ENCODE results near the gene CAMSAP1. TPM values are rescaled to one million over a fixed set of nuclear protein-coding genes. Genes with fewer than 3 reads are reported as not detected.

CAMSAP1 gene
- total and polyA plus RNA-seq, 2 donors (not counting 1 experiment from before 2014, with no cell fraction given) = 6.6 to 31.0 TPM

DNA sequence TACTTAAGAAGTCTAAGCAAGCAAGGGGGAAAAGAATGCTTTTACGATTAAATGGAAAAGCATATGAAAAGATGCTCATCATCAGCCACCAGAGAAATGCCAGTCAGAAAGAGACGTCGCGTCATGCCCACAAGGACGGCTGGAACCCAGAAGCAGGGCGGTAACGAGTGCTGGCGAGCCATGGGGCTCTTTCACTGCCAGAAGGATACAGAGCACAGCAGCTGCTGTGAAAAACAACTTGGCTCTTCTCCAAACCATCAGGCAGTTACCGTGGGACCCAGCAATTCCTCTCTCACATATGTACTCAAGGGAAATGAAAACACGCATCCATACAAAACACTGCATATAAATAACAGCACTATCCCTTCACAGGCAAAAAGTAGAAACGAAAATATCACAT, 95.5 kb downstream of the CAMSAP1 start:
- intact Hi-C loops (cut with micrococcal nuclease) = no loop called here
- Histone ChIP-seq H3K4me2 (replicated peaks; ENCODE audit: low read depth, low read length, poor library complexity, severe bottlenecking) (no peak overlapping the region), H4K20me1 (ENCODE audit: control insufficient read depth, insufficient read depth, low read length, poor library complexity, severe bottlenecking) (no peaks in the 10 kb centered on the region), H3K4me3 (ENCODE audit: control extremely low read depth in 1 of 5, extremely low read depth in 1 of 5, insufficient read depth in 1 of 5, low read depth in 2 of 5, low read length in 4 of 5) (no peak overlapping the region), H3K27ac (ENCODE audit: low read length in 2 of 2) (no peak overlapping the region), H3K36me3 (replicated peaks in 1 of 2; ENCODE audit: control extremely low read depth in 1 of 2, control insufficient read depth in 1 of 2, extremely low read depth in 1 of 2, insufficient read depth in 2 of 2, low read length in 1 of 2) (peaks cover 3 to 48% of the 10 kb centered on the region in 2 experiments), H3K9ac (ENCODE audit: low read length) (no peak overlapping the region), H3K27me3 (replicated peaks in 1 of 4; ENCODE audit: control extremely low read depth in 1 of 4, control insufficient read depth in 3 of 4, insufficient read depth in 4 of 4, low read length in 3 of 4) (no peaks in the 10 kb centered on the region), H3K9me3 (ENCODE audit: control extremely low read depth in 1 of 3, control insufficient read depth in 2 of 3, insufficient read depth in 1 of 3, low read length in 2 of 3) (no peaks in the 10 kb centered on the region), H3K79me2 (ENCODE audit: control insufficient read depth, insufficient read depth, low read length) (no peaks in the 10 kb centered on the region), H2AFZ (ENCODE audit: insufficient read depth, low read depth, low read length, poor library complexity, severe bottlenecking) (no peak overlapping the region), H3K4me1 (ENCODE audit: control insufficient read depth in 2 of 2, insufficient read depth in 2 of 2, low read length in 2 of 2) (no peaks in the 10 kb centered on the region)
- ChIA-PET POLR2A (no interaction called here), CTCF (no interaction called here)
- DNase-seq (no peak), ATAC-seq (ENCODE audit: low read depth) (no peak)
- Mint-ChIP-seq H3K9me3 (ENCODE audit: insufficient read depth) (no peaks in the 10 kb centered on the region), H3K27me3 (no peaks in the 10 kb centered on the region), H3K4me1 (no peaks in the 10 kb centered on the region), H3K4me3 (no peak overlapping the region), H3K27ac (no peak overlapping the region)
- TF ChIP-seq EZH2 (IDR thresholded peaks at IDR 0.05; ENCODE audit: borderline replicate concordance, insufficient read depth, low read depth, low read length, poor library complexity, severe bottlenecking) = no peak
- TF ChIP-seq CTCF (IDR thresholded peaks at IDR 0.05) = no peak
- WGBS (ENCODE audit: insufficient coverage) = 91% methylated on average over 10 of the region's 11 CpGs

DNA sequence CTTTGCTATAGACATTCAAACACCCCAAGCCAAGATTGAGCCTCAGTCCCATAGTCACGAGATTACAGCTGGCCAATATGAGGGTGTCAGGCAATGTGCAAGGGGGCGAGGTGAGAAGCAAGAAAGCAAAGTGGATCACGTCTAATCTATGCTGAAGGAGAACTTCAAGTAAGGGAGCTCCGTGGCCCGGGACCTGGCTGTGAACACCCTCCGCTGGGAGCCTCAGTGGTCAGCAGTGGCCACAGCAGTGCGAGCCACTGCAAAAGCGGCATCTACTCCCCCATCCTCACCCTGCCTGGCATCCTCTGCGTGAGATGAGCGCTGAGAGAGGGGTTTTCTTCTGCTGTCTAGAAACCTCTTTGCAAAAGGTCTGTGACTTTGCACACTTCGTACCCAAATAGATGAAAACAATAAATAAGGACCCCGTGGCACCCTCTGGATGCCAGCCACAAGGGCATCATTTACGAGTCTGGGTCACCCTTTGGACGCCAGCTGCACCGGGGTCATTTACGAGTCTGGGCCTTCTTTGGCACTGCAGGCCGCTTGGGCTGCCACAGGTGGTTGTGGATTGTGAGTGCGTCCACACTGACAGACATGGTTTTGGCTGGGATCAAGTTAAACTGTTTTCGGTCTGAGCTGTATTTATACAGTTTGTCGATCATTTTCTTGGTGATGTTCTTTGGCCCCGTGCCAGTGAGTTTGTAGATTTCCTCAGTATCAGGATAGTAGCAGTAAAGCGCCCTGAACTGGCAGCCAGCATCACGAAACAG, 96.4 kb downstream of the CAMSAP1 start:
- Histone ChIP-seq H3K36me3 (replicated peaks in 1 of 2; ENCODE audit: control extremely low read depth in 1 of 2, control insufficient read depth in 1 of 2, extremely low read depth in 1 of 2, insufficient read depth in 2 of 2, low read length in 1 of 2) (peaks cover 3 to 40% of the 10 kb centered on the region in 2 experiments), H2AFZ (ENCODE audit: insufficient read depth, low read depth, low read length, poor library complexity, severe bottlenecking) (no peak overlapping the region), H3K27ac (ENCODE audit: low read length in 2 of 2) (no peak overlapping the region), H4K20me1 (ENCODE audit: control insufficient read depth, insufficient read depth, low read length, poor library complexity, severe bottlenecking) (no peaks in the 10 kb centered on the region), H3K4me3 (ENCODE audit: control extremely low read depth in 1 of 5, extremely low read depth in 1 of 5, insufficient read depth in 1 of 5, low read depth in 2 of 5, low read length in 4 of 5) (no peak overlapping the region), H3K9ac (ENCODE audit: low read length) (no peak overlapping the region), H3K27me3 (replicated peaks in 1 of 4; ENCODE audit: control extremely low read depth in 1 of 4, control insufficient read depth in 3 of 4, insufficient read depth in 4 of 4, low read length in 3 of 4) (no peaks in the 10 kb centered on the region), H3K9me3 (ENCODE audit: control extremely low read depth in 1 of 3, control insufficient read depth in 2 of 3, insufficient read depth in 1 of 3, low read length in 2 of 3) (no peaks in the 10 kb centered on the region), H3K4me1 (ENCODE audit: control insufficient read depth in 2 of 2, insufficient read depth in 2 of 2, low read length in 2 of 2) (no peaks in the 10 kb centered on the region), H3K79me2 (ENCODE audit: control insufficient read depth, insufficient read depth, low read length) (no peaks in the 10 kb centered on the region), H3K4me2 (replicated peaks; ENCODE audit: low read depth, low read length, poor library complexity, severe bottlenecking) (no peak overlapping the region)
- POLR2A ChIA-PET = no interaction called here
- H3K27ac Mint-ChIP-seq = no peak overlapping the region
- TF ChIP-seq EZH2 (IDR thresholded peaks at IDR 0.05; ENCODE audit: borderline replicate concordance, insufficient read depth, low read depth, low read length, poor library complexity, severe bottlenecking) = no peak
- TF ChIP-seq CTCF (IDR thresholded peaks at IDR 0.05) = no peak
- H3K27me3 Mint-ChIP-seq = no peaks in the 10 kb centered on the region
- ATAC-seq (ENCODE audit: low read depth) (no peak), DNase-seq (no peak)
- intact Hi-C loops (cut with micrococcal nuclease) = no loop called here
- no peaks in the 10 kb centered on the region for H3K9me3 Mint-ChIP-seq (ENCODE audit: insufficient read depth)
- H3K4me3 Mint-ChIP-seq = no peak overlapping the region
- 97% methylated on average over 18 of the region's 23 CpGs for WGBS (ENCODE audit: insufficient coverage)
- CTCF ChIA-PET = no interaction called here
- no peaks in the 10 kb centered on the region for H3K4me1 Mint-ChIP-seq
